Measurements from ENCODE around the gene MYMK.
A peak's percentile ranks its signal among the peaks of the same experiment; 100 is the strongest.

Gene MYMK

GRCh38 chr9:133476941-133477340 is 47.8 kb downstream of the MYMK start:
- DNase-seq: no peak
- TF ChIP-seq POLR2A (IDR thresholded peaks at IDR 0.05; ENCODE audit: low read length) (no peak), GATA1 (IDR thresholded peaks at IDR 0.05; ENCODE audit: low read depth, low read length) (no peak)

GRCh38 chr9:133476036-133476931 is 48.5 kb downstream of the MYMK start:
- peak in 1 of 2 experiments; percentile 10 for DNase-seq
- no peak for TF ChIP-seq GATA1 (IDR thresholded peaks at IDR 0.05; ENCODE audit: low read depth, low read length)

- no peak for DNase-seq
- TF ChIP-seq POLR2A (IDR thresholded peaks at IDR 0.05; ENCODE audit: low read length): no peak
- TF ChIP-seq GATA1 (IDR thresholded peaks at IDR 0.05; ENCODE audit: low read depth, low read length): no peak
These were observed 49.3 kb downstream of the MYMK start for GRCh38 chr9:133475292-133476012.

- DNase-seq: no peak
- TF ChIP-seq GATA1 (IDR thresholded peaks at IDR 0.05; ENCODE audit: low read depth, low read length): no peak
- no peak for TF ChIP-seq POLR2A (IDR thresholded peaks at IDR 0.05; ENCODE audit: low read length)
These were observed 49.9 kb downstream of the MYMK start for GRCh38 chr9:133474853-133475252.

GRCh38 chr9:133474215-133474614 is 50.5 kb downstream of the MYMK start:
- no peak for DNase-seq
- no peak for TF ChIP-seq GATA1 (IDR thresholded peaks at IDR 0.05; ENCODE audit: low read depth, low read length)
- no peak for TF ChIP-seq POLR2A (IDR thresholded peaks at IDR 0.05; ENCODE audit: low read length)

- DNase-seq: no peak
- TF ChIP-seq GATA1 (IDR thresholded peaks at IDR 0.05; ENCODE audit: low read depth, low read length) (no peak), POLR2A (IDR thresholded peaks at IDR 0.05; ENCODE audit: low read length) (no peak)
These were observed 51.0 kb downstream of the MYMK start for GRCh38 chr9:133473743-133474142.

- TF ChIP-seq POLR2A (IDR thresholded peaks at IDR 0.05; ENCODE audit: low read length) (no peak), GATA1 (IDR thresholded peaks at IDR 0.05; ENCODE audit: low read depth, low read length) (no peak)
- DNase-seq: no peak
These were observed 51.9 kb downstream of the MYMK start for GRCh38 chr9:133472753-133473378.

GRCh38 chr9:133472277-133472645 is 52.5 kb downstream of the MYMK start:
- TF ChIP-seq GATA1 (IDR thresholded peaks at IDR 0.05; ENCODE audit: low read depth, low read length) (no peak), POLR2A (IDR thresholded peaks at IDR 0.05; ENCODE audit: low read length) (no peak)

GRCh38 chr9:133471551-133472276 is 53.0 kb downstream of the MYMK start:
- DNase-seq: no peak
- TF ChIP-seq POLR2A (IDR thresholded peaks at IDR 0.05; ENCODE audit: low read length) (no peak), GATA1 (IDR thresholded peaks at IDR 0.05; ENCODE audit: low read depth, low read length) (no peak)

More at GRCh38 chr9:133472277-133472645, 52.5 kb downstream of the MYMK start:
- no peak for DNase-seq

- TF ChIP-seq POLR2A (IDR thresholded peaks at IDR 0.05; ENCODE audit: low read length): no peak
- no peak for TF ChIP-seq GATA1 (IDR thresholded peaks at IDR 0.05; ENCODE audit: low read depth, low read length)
These were observed 53.8 kb downstream of the MYMK start for GRCh38 chr9:133470988-133471387.

GRCh38 chr9:133470427-133470924 is 54.3 kb downstream of the MYMK start:
- no peak for TF ChIP-seq GATA1 (IDR thresholded peaks at IDR 0.05; ENCODE audit: low read depth, low read length)
- no peak for TF ChIP-seq POLR2A (IDR thresholded peaks at IDR 0.05; ENCODE audit: low read length)
- DNase-seq: no peak

More at GRCh38 chr9:133470988-133471387, 53.8 kb downstream of the MYMK start:
- no peak for DNase-seq

- no peak for TF ChIP-seq POLR2A (IDR thresholded peaks at IDR 0.05; ENCODE audit: low read length)
- no peak for DNase-seq
These were observed 55.9 kb downstream of the MYMK start for GRCh38 chr9:133468777-133469421.

GRCh38 chr9:133468374-133468773 is 56.4 kb downstream of the MYMK start:
- no peak for TF ChIP-seq POLR2A (IDR thresholded peaks at IDR 0.05; ENCODE audit: low read length)
- no peak for TF ChIP-seq GATA1 (IDR thresholded peaks at IDR 0.05; ENCODE audit: low read depth, low read length)
- no peak for DNase-seq
